Testis (tissue), 3 donors: ENCODE measurements around the gene WDR27. TPM values are rescaled to one million over a fixed set of nuclear protein-coding genes. Genes with fewer than 3 reads are reported as not detected.

Experiments used
- DNase-seq: peaks from one replicate; pipeline ENCODE4 v3.0.0-alpha.2; 2019
- H3K27ac ChIP-seq, 2 donors: fragments of 200-600 bp; sonication (generic); one replicate each; pipeline ENCODE4 v1.5.1; 2019
- H3K27me3 ChIP-seq: fragments of 200-600 bp; sonication (generic); one replicate; pipeline ENCODE4 v1.5.1; 2019
- H3K36me3 ChIP-seq: fragments of 200-600 bp; sonication (generic); one replicate; pipeline ENCODE4 v1.5.1; 2017; ENCODE audit warnings: low read depth; ENCODE audit errors: missing control alignments
- H3K4me1 ChIP-seq: fragments of 200-600 bp; sonication (generic); one replicate; pipeline ENCODE4 v1.5.1; 2019
- H3K4me3 ChIP-seq, 2 donors: fragments of 200-600 bp; sonication (generic); one replicate each; pipeline ENCODE4 v1.5.1; 2017 to 2019
- H3K9me3 ChIP-seq: fragments of 200-600 bp; sonication (generic); one replicate; pipeline ENCODE4 v1.5.1; 2017
- POLR2A ChIP-seq: fragments of 450-650 bp; IDR thresholded peaks from one replicate; pipeline ENCODE4 v1.6.1; 2017; ENCODE audit warnings: antibody characterized with exemption, mild to moderate bottlenecking, moderate library complexity
- WGBS, 2 donors: methylation state at CpG; one replicate each; pipeline ENCODE4 v1.1.5; 2018; 5-methylcytosine and 5-hydroxymethylcytosine counted together
- intact Hi-C: fragments of 100-400 bp; cut with DNase I; formaldehyde crosslinking; loops from one replicate; pipeline ENCODE4 v1.15.1; 2023; ENCODE audit warnings: low total_unique reads
- polyA plus RNA-seq: library from polyadenylated mRNA; stranded (reverse); fragments of 350-450 nt; fragmentation: Illumina TruSeq; extraction: RNeasy Lipid Tissue Mini Kit (QIAGEN cat#74804); gene quantifications from one replicate; pipeline ENCODE4 v1.2.3, GENCODE V29; 2014; ENCODE audit warnings: low read depth, low replicate concordance; ENCODE audit not compliant: insufficient read depth
- total RNA-seq, 2 donors: library from RNA; depleted of rRNA; stranded (reverse); fragments of >200 nt; gene quantifications; one replicate each; pipeline ENCODE4 v1.2.3, GENCODE V29; 2016
- TF ChIP-seq, protein P1 (sequence below), 3 experiments: fragments of 450-650 bp in 2 of 3; fragments of 200-600 bp in 1 of 3; sonication (generic) in 1 of 3; IDR thresholded peaks; one replicate each; pipeline ENCODE4 v1.5.1; 2016 to 2019; ENCODE audit warnings: antibody characterized with exemption in 3 of 3, mild to moderate bottlenecking in 2 of 3, moderate library complexity in 1 of 3

WDR27 gene
- total and polyA plus RNA-seq, 3 donors from 2014 or later = 32.8 to 101 (median 84.0) TPM

DNA sequence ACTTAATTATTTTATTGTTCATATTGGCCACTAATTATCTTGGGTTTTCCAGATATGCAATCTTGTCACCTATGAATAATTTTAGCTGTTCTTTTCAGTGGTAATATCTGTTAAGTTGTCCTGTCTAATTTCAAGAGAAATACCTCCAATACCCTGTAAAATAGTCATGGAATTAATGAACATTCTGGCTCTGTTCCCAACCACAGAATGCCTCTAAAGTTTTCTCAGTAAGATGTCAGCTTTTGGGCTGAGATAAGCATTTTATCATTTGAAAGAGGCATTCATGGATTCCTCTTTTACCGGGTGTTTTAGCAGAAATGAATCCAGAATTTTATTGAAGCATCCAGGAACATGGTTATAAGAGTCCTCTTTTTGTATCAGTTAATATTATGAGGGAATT, 109.3 kb downstream of the WDR27 start:
- H3K9me3 ChIP-seq = no peaks in the 10 kb centered on the region
- H3K4me3 ChIP-seq = no peak overlapping the region
- H3K27me3 ChIP-seq = no peaks in the 10 kb centered on the region
- H3K4me1 ChIP-seq = peaks cover 12% of the 10 kb centered on the region
- TF ChIP-seq POLR2A = no peak
- TF ChIP-seq, protein P1, sequence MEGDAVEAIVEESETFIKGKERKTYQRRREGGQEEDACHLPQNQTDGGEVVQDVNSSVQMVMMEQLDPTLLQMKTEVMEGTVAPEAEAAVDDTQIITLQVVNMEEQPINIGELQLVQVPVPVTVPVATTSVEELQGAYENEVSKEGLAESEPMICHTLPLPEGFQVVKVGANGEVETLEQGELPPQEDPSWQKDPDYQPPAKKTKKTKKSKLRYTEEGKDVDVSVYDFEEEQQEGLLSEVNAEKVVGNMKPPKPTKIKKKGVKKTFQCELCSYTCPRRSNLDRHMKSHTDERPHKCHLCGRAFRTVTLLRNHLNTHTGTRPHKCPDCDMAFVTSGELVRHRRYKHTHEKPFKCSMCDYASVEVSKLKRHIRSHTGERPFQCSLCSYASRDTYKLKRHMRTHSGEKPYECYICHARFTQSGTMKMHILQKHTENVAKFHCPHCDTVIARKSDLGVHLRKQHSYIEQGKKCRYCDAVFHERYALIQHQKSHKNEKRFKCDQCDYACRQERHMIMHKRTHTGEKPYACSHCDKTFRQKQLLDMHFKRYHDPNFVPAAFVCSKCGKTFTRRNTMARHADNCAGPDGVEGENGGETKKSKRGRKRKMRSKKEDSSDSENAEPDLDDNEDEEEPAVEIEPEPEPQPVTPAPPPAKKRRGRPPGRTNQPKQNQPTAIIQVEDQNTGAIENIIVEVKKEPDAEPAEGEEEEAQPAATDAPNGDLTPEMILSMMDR (IDR thresholded peaks at IDR 0.05) = no peak
- no peaks in the 10 kb centered on the region for H3K36me3 ChIP-seq
- DNase-seq = no peak
- no peak overlapping the region for H3K27ac ChIP-seq
- WGBS, 2 donors = 45 to 51% methylated on average over 1 of the region's 1 CpG
- intact Hi-C loops = no loop called here

DNA sequence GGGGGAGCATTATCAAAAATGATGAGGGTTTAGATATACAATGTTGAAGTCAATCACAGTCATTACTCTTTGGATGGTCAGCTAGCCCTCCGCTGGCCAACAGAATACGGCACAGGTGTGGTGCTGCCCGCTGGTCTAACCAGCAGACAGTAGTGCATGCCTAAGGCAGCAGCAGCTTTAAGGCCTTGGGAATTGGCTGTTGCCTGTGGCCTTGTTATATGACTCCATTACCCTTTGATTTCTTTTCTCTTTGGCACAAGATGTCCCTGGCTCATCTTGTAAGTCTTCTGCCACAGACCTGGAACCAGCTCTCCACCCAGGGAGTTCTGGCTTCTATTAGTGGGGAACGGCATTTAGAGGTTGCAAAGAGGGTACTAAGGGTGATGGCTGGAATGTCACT, 110.2 kb downstream of the WDR27 start:
- TF ChIP-seq, protein P1 (IDR thresholded peaks at IDR 0.05) = no peak
- TF ChIP-seq POLR2A = no peak
- H3K27ac ChIP-seq = no peak overlapping the region
- 69 to 80% methylated on average over 4 of the region's 4 CpGs for WGBS, 2 donors
- no peak for DNase-seq
- intact Hi-C loops = no loop called here
- H3K36me3 ChIP-seq = no peaks in the 10 kb centered on the region
- H3K4me1 ChIP-seq = peaks cover 12% of the 10 kb centered on the region
- no peaks in the 10 kb centered on the region for H3K9me3 ChIP-seq
- no peaks in the 10 kb centered on the region for H3K27me3 ChIP-seq
- H3K4me3 ChIP-seq = no peak overlapping the region

DNA sequence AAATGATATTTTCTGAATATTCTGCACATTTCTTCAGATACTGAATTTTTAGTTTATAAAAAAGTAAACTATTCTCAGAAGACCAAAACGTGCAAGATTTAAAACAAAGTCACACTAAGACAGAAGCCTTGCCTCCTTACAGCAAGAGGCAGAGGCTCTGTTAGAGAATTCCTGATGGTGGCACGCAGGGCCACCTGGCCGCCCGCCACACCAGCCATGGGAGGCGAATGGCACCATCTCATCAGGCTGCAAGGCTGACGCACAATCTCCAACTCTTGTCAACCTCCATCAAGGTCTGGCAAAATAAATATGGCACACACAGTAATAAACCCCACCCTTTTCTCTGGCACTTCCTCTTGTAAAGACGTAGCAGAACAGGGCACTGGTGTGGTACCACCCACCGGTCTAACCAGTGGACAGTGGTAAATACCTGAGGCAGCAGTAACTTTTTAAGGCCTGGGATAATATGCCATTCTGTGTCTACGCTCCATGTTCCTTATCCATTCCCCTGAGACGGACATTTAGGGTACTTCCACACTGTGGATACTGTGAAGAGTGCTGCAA, 111.4 kb downstream of the WDR27 start:
- no peak for TF ChIP-seq POLR2A
- TF ChIP-seq, protein P1 (IDR thresholded peaks at IDR 0.05) = no peak
- Histone ChIP-seq H3K9me3 (no peaks in the 10 kb centered on the region), H3K36me3 (no peaks in the 10 kb centered on the region), H3K27me3 (no peaks in the 10 kb centered on the region), H3K4me3 (no peak overlapping the region), H3K27ac (peak overlapping the region; percentile 18 to 66), H3K4me1 (peaks cover 12% of the 10 kb centered on the region)
- intact Hi-C loops = no loop called here
- DNase-seq = no peak
- 87 to 91% methylated on average over 10 of the region's 10 CpGs for WGBS, 2 donors

DNA sequence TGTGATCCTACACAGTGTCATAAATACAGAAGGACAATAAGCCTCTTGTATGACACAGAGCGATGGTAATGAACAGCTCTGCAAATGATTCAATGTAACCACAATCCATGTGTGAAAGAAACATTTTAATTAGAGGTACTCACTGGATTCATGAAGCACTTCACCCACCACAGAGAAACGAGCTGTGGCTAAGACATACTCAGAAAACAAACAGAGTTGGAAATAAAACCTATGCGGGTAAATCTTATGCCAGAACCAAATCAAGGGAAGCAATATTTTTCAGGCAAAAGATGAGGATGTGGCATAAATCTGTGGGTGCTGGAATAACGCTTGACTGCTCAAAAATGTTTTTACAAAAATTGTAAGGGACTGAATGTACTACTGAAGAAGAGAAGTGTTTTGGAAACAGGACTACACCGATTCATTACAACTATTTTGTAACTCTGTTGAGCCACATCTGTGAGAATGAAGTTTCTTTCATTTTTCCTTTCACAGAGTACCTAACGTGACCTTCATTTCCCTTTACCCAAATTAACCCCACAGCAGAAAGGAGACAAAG, 112.1 kb downstream of the WDR27 start:
- H3K4me1 ChIP-seq = peaks cover 12% of the 10 kb centered on the region
- no peaks in the 10 kb centered on the region for H3K27me3 ChIP-seq
- WGBS, 2 donors = 29 to 39% methylated on average over 6 of the region's 6 CpGs
- TF ChIP-seq, protein P1 (IDR thresholded peaks at IDR 0.05) = no peak
- TF ChIP-seq POLR2A = no peak
- peak overlapping the region in 1 of 2 donors; percentile 66 for H3K27ac ChIP-seq
- no peak overlapping the region for H3K4me3 ChIP-seq
- intact Hi-C loops = no loop called here
- DNase-seq = no peak
- no peaks in the 10 kb centered on the region for H3K36me3 ChIP-seq
- no peaks in the 10 kb centered on the region for H3K9me3 ChIP-seq

DNA sequence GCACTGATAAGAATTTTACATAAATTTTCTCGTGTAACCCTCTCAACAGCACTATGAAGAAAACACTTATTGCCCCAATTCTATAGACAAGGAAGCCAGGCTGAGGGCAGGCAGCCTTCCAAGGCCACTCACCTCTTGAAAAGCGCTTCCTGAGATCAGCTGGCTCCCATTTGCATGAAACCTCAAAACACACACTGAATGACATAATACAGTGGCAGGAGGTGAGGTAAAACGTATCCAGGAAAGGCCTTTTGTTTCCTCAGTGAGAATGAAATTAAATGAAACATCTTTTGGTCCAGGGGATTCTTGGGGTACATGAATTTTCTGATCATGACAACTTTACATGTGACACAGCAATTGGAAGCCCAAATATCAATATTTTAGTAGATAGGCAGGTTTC, 112.5 kb downstream of the WDR27 start:
- Histone ChIP-seq H3K27ac (no peak overlapping the region), H3K36me3 (no peaks in the 10 kb centered on the region), H3K27me3 (no peaks in the 10 kb centered on the region), H3K4me3 (no peak overlapping the region), H3K4me1 (peaks cover 12% of the 10 kb centered on the region), H3K9me3 (no peaks in the 10 kb centered on the region)
- 42 to 47% methylated on average over 3 of the region's 3 CpGs for WGBS, 2 donors
- TF ChIP-seq POLR2A = no peak
- TF ChIP-seq, protein P1 (IDR thresholded peaks at IDR 0.05) = no peak
- DNase-seq = no peak
- intact Hi-C loops = no loop called here
